GM18507 (cell line): ENCODE results near the gene TMEM255B.
A peak's percentile ranks its signal among the peaks of the same experiment; 100 is the strongest.

Experiments
- DNase-seq: peaks from one replicate; pipeline ENCODE4 v3.0.0; 2011; ENCODE audit warnings: low read depth; ENCODE audit not compliant: insufficient read length; ENCODE audit errors: extremely low spot score
- FAIRE-seq: peaks from 2 replicates; lab custom pipeline; 2011; peaks lifted over from hg19 to GRCh38; lab: Jason Lieb, UNC

Gene TMEM255B

DNA sequence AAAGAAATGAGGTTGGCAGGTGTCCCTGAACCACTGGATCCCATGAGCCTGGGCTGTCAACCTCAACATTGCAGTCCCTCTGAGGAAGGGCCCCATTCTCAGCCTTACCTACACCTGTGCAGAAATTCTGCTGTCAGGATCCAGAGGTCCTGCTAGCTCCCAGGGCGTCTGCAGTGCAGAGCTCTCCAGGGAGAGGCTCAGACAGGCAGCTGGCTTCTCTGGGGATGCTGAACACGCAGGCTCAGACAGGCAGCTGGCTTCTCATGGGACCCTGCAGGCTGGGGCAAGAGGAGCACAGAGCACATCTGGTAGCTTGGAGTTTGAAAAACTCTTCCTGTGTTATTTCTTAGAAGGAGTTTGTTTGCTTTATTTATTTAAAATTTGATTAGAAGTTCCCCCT lies 50.9 kb downstream of the TMEM255B start:
- FAIRE-seq (no peak), DNase-seq (no peak)

DNA sequence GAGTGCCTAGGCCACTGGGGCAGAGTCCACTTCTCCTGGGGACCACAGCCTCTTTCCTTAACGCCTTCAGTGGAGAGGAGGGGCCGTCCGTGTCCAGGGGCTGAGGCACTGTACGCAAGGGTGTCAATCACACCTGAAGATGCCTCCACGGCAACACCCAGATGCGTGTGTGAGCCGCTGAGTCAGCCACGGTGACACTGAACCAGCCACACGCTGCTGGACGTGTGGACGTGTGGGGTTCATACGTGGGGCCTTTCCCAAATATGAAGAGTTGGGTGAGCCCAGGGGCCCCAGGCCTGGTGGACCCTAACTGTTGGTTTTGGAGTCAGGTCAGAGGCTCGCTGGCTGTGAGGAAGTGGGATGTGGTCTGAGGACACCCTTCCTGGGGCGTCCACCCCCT lies 51.6 kb downstream of the TMEM255B start:
- DNase-seq: no peak

DNA sequence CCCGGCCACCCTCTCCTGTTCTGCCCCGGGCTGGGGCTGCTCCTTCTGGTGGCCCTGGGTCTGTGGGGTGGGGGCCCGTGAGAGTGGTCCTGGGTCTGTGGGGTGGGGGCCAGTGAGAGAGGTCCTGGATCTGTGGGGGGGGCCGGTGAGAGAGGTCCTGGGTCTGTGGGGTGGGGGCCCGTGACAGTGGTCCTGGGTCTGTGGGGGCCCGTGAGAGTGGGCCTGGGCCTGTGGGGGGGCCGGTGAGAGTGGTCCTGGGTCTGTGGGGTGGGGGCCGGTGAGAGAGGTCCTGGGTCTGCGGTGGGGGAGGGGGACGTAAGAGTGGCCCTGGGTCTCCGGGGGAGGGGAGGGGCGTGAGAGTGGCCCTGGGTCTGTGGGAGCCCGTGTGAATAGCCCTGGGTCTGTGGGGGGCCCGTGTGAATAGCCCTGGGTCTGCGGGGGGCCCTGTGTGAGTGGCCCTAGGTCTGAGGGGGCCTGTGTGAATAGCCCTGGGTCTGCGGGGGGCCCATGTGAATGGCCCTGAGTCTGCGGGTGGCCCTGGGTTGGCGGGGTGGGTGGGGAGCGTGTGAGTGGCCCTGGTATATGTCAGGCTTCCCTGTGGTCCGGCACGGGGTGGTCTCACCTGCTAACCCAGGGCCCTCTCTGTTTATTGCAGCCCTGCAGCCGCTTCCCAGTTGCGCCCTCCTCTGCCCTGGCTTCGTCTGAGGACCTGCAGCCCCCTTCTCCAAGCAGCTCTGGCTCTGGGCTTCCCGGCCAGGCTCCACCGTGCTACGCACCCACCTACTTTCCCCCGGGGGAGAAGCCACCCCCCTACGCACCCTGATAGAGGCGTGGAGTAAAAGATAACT lies 52.3 kb downstream of the TMEM255B start:
- no peak for FAIRE-seq

More for the DNA sequence above, 51.6 kb downstream of the TMEM255B start:
- no peak for FAIRE-seq

DNA sequence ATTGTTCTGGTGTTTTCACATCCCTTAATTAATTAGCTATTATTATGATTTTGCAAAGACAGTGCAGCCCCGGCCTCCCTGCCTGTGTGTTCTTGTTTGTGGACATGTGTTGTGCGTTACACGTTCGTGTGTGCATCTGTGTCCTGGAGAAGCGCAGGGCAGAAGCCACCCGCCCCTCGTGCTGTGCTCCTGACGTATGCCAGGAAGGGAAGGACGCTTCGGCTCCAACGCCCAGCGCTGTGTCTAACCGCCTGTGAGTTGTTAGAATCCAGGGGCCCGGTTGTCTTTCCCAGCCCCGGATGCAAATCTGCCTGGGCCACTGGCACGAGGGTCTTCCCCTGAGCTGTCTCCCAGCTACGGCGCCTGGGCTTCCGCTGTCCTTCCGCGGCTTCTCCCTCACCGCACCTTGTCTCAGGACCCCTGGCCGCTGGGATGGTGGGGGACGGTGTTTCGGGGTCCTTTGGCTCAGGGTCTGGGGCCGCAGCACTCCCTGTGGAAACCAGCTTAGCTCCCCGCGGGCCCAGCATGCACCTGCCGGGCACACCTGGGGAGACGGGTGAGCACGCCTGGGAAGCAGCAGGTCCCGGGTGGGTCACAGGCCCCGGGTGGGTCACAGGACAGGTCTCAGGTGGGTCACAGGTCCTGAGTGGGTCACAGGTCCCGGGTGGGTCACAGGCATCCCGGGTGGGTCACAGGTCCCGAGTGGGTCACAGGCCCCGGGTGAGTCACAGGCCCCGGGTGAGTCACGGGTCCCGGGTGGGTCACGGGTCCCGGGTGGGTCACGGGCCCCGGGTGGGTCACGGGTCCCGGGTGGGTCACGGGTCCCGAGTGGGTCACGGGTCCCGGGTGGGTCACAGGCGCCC lies 53.4 kb downstream of the TMEM255B start:
- no peak for FAIRE-seq
- no peak for DNase-seq

More for the DNA sequence above, 52.3 kb downstream of the TMEM255B start:
- DNase-seq: no peak

DNA sequence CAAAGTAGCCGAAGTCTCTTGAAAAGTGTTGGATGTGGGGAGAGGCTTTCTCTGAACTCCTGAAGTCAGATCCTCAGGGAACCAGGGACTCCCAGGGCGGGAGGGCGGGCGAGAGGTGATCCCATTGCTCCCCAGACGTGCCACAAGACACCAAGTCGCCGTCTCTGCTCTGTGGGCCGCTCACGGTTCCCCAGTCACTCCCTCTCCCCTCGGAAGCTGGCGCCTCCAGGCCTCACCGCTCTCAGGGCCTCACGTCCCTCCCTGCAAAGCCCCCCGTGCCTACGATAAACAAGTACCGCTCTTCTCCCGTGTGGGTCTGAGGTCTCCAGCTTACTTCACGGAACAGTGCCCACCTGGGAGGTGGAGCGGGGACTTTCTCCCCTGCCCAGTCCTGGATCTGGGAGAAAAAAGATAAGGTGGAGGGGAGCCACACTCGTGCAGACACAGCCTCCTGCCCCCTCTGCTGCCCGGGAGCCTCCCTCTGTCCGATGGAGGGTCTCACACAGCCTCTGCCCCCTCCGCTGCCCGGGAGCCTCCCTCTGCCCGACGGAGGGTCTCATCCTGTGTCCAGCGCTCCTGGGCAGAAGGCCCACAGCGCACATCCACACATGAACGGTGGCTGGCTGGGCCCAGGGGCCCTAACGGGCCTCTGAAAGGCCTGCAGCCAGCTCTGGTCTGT lies 54.2 kb downstream of the TMEM255B start:
- FAIRE-seq: no peak
- DNase-seq: no peak

- FAIRE-seq (no peak), DNase-seq (no peak)
These were observed 54.9 kb downstream of the TMEM255B start for GRCh38 chr13:113813749-113814434.

- DNase-seq: no peak
- no peak for FAIRE-seq
These were observed 55.4 kb downstream of the TMEM255B start for GRCh38 chr13:113814435-113814821.

GRCh38 chr13:113815151-113816058 lies 56.4 kb downstream of the TMEM255B start:
- DNase-seq: no peak
- peak; percentile 85 for FAIRE-seq

- no peak for DNase-seq
- no peak for FAIRE-seq
These were observed 57.4 kb downstream of the TMEM255B start for GRCh38 chr13:113816254-113816929.

DNA sequence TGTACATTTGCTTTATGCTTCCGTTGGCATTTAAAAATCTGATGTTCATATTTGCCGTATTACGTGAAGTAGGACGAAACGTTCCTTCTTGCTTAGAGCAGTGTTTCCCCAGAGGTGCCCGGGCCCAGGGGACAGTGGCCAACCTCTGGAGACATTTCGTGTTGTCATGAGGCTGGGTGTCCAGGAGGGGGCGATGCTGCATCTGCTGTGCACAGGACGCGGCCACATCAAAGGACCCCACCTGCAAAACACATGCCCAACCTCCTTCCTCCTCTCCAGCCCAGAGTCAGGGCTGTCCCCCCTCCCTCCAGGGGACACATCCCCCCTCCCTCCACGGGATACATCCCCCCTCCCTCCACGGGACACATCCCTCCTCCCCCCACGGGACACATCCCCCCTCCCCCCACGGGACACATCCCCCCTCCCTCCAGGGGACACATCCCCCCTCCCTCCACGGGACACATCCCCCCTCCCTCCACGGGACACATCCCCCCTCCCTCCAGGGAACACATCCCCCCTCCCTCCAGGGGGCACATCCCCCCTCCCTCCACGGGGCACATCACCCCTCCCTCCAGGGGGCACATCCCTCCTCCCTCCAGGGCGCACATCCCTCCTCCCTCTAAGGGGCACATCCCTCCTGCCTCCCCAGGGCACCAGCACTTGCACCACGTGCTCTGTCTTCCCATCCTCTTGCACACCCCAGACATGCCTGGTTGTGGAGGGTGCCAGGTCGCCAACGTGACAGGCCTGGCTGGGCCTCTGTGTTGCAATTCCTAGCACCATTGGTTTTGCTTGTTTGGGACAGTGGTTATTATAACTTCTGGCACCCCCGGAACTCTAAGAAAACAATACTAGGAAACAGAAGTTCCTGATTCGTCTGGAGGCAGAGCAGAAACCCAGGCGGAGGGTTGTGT lies 58.2 kb downstream of the TMEM255B start:
- peak; percentile 88 for FAIRE-seq

GRCh38 chr13:113817860-113818691 lies 59.0 kb downstream of the TMEM255B start:
- DNase-seq: no peak
- no peak for FAIRE-seq

More for the DNA sequence above, 58.2 kb downstream of the TMEM255B start:
- DNase-seq: peak; percentile 60

DNA sequence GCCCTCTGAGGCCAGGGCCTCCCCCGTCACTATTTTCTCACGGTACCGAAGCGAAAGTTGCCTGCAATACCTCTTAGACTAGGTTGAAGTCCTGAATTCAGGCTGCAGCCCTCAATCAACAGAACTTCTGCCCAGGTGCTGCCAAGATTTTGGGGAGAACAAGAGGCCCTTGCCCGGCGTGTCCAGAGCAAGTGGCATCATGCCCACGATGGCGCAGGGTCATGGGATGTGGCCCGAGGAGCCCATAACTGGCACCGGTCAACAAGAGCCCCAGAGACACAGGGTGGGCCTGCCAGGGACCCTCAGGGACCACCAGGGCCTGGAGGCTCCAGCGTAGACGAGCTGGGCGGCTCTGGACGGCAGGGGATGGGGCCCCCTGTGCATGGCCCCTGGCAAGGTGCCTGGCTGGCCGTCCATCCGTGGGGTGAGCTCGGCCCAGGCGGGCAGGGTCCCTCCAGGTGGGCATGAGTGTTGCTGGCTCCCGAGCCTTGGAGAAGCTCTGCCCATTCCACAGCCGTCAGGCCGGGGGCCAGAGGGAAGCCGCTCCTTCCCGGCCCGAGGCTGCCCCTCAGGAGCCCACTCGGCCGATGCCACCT lies 59.8 kb downstream of the TMEM255B start:
- FAIRE-seq (no peak), DNase-seq (no peak)

DNA sequence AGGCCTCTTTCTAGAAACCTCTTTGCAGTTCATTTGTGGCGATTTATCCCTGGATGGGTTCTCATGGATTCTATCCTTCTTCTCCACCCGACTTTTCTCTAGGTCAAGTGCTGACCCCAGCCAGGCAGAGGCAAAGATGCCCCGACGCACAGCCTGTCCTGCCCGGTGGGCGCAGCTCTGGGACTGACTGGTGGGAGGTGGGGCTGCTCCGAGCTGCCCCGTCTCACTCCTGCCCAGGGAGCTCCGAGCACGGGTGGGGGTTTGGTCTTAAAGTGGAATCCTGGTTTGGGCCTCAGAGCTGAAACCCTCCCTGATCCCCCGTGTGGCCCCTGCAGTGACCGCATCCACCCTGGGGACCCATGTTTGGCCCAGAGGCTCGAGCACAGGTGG lies 60.3 kb downstream of the TMEM255B start:
- FAIRE-seq (no peak), DNase-seq (no peak)

DNA sequence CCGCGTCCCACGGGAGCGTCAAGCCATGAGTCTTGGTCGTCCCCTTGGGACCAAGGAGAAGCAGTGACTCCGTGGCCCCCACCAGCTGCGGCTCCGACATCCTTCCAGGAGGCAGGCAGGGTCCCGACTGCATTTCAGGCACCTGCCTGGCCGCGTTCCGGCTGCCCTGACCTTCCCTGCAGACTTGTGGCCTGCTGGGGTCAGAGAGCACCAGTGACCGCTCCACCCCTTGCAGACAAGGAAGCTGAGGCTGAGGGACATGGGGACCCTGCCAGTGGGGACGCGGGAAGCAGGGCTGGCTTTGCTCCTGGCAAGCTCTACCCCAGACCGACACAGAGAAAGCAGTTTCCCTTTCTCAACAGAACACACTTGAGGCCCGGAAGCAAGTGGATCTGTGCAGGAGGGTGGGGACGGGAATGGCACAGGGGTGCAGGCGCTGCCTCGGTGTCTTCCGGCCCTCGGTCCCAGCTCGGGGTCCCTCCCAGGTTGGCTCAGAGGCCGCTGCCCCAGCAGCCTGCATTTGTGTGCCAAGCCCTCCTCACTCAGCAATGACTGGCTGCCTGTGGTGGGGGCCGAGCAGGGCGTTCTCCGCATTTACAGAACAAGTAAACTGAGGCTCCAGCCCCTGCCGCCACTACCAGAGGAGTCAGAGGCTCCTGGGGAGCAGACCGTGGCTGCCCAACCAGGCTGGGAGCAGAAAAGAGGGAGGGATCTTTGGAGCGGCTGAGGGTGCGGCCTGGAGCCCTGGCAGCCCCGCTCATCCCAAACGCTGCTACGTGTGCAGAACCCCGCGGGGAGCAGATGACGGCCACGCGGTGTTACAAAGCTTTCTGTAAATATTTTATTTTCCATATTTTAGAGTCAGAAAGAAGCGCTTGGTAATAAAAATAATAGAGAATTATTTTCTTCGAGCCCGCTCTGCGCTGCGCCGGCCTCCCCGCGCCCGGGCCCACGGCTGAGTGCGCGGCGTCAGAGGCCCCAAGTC lies 61.0 kb downstream of the TMEM255B start:
- no peak for DNase-seq
- no peak for FAIRE-seq
